NCI-H2107 treated with DMSO at 0.1 percent for 48 hours (cell line): ENCODE measurements around the gene SYTL3.
"Not testable (repeated sequence)": the region's sequence is repeated elsewhere in the genome, so short reads cannot be mapped to it uniquely, and the experiment has no call there.

ENCODE experiments used
- DNase-seq: peaks from one replicate; lab custom pipeline; 2025; ENCODE audit not compliant: unreplicated experiment; lab: John Stamatoyannopoulos, UW

Gene SYTL3

GRCh38 chr6:158686791-158687381, 37.0 kb downstream of the SYTL3 start:
- DNase-seq: no peak

- no peak for DNase-seq
Observed at GRCh38 chr6:158687506-158687905, 37.7 kb downstream of the SYTL3 start.

GRCh38 chr6:158688860-158689259, 39.0 kb downstream of the SYTL3 start:
- no peak for DNase-seq

GRCh38 chr6:158694913-158695312, 45.1 kb downstream of the SYTL3 start:
- no peak for DNase-seq

- DNase-seq: no peak
Observed at GRCh38 chr6:158697811-158698210, 48.0 kb downstream of the SYTL3 start.

- no peak for DNase-seq
Observed at GRCh38 chr6:158698931-158699330, 49.1 kb downstream of the SYTL3 start.

- DNase-seq: not testable (repeated sequence)
Observed at GRCh38 chr6:158701268-158701667, 51.4 kb downstream of the SYTL3 start.

- DNase-seq: no peak
Observed at GRCh38 chr6:158703111-158703836, 53.4 kb downstream of the SYTL3 start.

GRCh38 chr6:158703837-158704822, 54.3 kb downstream of the SYTL3 start:
- DNase-seq: peak; percentile 23

GRCh38 chr6:158705386-158706126, 55.7 kb downstream of the SYTL3 start:
- DNase-seq: no peak

- no peak for DNase-seq
Observed at GRCh38 chr6:158706369-158706982, 56.6 kb downstream of the SYTL3 start.

GRCh38 chr6:158707120-158707820, 57.4 kb downstream of the SYTL3 start:
- no peak for DNase-seq

GRCh38 chr6:158707821-158708195, 58.0 kb downstream of the SYTL3 start:
- DNase-seq: no peak

GRCh38 chr6:158708239-158708638, 58.4 kb downstream of the SYTL3 start:
- no peak for DNase-seq

- DNase-seq: no peak
Observed at GRCh38 chr6:158709809-158710208, 60.0 kb downstream of the SYTL3 start.

GRCh38 chr6:158711264-158711663, 61.4 kb downstream of the SYTL3 start:
- no peak for DNase-seq

GRCh38 chr6:158713469-158713868, 63.6 kb downstream of the SYTL3 start:
- no peak for DNase-seq

- DNase-seq: no peak
Observed at GRCh38 chr6:158714706-158715105, 64.9 kb downstream of the SYTL3 start.

GRCh38 chr6:158715330-158716311, 65.8 kb downstream of the SYTL3 start:
- DNase-seq: no peak
